OCI-LY7 (cell line): ENCODE measurements around the gene PTPRT. TPM values are rescaled to one million over a fixed set of nuclear protein-coding genes. Genes with fewer than 3 reads are reported as not detected.

ENCODE experiments used
- BruUV-seq: library from RNA; stranded (reverse); fragments of 400-500 nt; replicated peaks from 2 replicates; lab custom pipeline; 2021; lab: Mats Ljungman, UMichigan
- CTCF ChIA-PET: fragments of 300-600 bp; sonication (Branson Sonifier 250); formaldehyde crosslinking; loops from one replicate; lab custom pipeline; 2022; ENCODE audit warnings: antibody characterized with exemption; ENCODE audit not compliant: unreplicated experiment; lab: Charles Lee
- POLR2A ChIA-PET: fragments of 300-600 bp; sonication (Branson Sonifier 250); formaldehyde crosslinking; loops from one replicate; lab custom pipeline; 2022; ENCODE audit warnings: antibody characterized with exemption; lab: Charles Lee
- DNase-seq: peaks from one replicate; pipeline ENCODE4 v3.0.0-alpha.2; 2015; ENCODE audit warnings: low spot score
- H2AFZ ChIP-seq: fragments of 200-600 bp; sonication (generic), shearing (Covaris generic); 2 replicates; pipeline ENCODE4 v1.6.1; 2014; ENCODE audit warnings: mild to moderate bottlenecking, antibody characterized with exemption, low read length, moderate library complexity
- H3K27ac ChIP-seq: fragments of 200-600 bp; sonication (generic); 2 replicates; pipeline ENCODE4 v1.5.1; 2014; ENCODE audit warnings: mixed run types, low read depth, mild to moderate bottlenecking, moderate library complexity, low read length, inconsistent platforms; ENCODE audit not compliant: poor library complexity, severe bottlenecking
- H3K36me3 ChIP-seq: fragments of 200-600 bp; sonication (generic); 2 replicates; pipeline ENCODE4 v1.6.1; 2014; ENCODE audit warnings: mild to moderate bottlenecking, antibody characterized with exemption, low read length, moderate library complexity, mixed read lengths; ENCODE audit not compliant: insufficient read depth
- H3K4me1 ChIP-seq: fragments of 200-600 bp; sonication (generic); 2 replicates; pipeline ENCODE4 v1.5.1; 2014; ENCODE audit warnings: mild to moderate bottlenecking, low read length; ENCODE audit not compliant: insufficient read depth, poor library complexity, severe bottlenecking
- H3K4me2 ChIP-seq: fragments of 200-600 bp; sonication (generic); 2 replicates; pipeline ENCODE4 v1.6.1; 2014; ENCODE audit warnings: mild to moderate bottlenecking, low read length
- H3K4me3 ChIP-seq: fragments of 200-600 bp; sonication (generic); 2 replicates; pipeline ENCODE4 v1.5.1; 2014; ENCODE audit warnings: mild to moderate bottlenecking, low read depth, low read length; ENCODE audit not compliant: poor library complexity, severe bottlenecking
- H3K79me2 ChIP-seq: fragments of 200-600 bp; sonication (generic); 2 replicates; pipeline ENCODE4 v1.6.1; 2016; ENCODE audit warnings: low read depth, mild to moderate bottlenecking, low read length, moderate library complexity, mixed read lengths; ENCODE audit not compliant: insufficient read depth
- H3K9me2 ChIP-seq: fragments of 200-600 bp; sonication (generic); 2 replicates; pipeline ENCODE4 v1.6.1; 2016; ENCODE audit warnings: mild to moderate bottlenecking, low read length, mixed read lengths; ENCODE audit not compliant: insufficient read depth
- H3K9me3 ChIP-seq: fragments of 200-600 bp; sonication (generic); 2 replicates; pipeline ENCODE4 v1.6.1; 2014; ENCODE audit warnings: mild to moderate bottlenecking, mixed run types, low read length, mixed read lengths
- H4K20me1 ChIP-seq: fragments of 200-600 bp; sonication (generic); 2 replicates; pipeline ENCODE4 v1.6.1; 2014; ENCODE audit warnings: mild to moderate bottlenecking, antibody characterized with exemption, low read length, moderate library complexity, mixed read lengths; ENCODE audit not compliant: insufficient read depth
- EZH2phosphoT487 ChIP-seq: fragments of 200-600 bp; sonication (generic); IDR thresholded peaks from 2 replicates; pipeline ENCODE4 v1.6.1; 2018; ENCODE audit warnings: low read depth, borderline replicate concordance, mild to moderate bottlenecking, mixed run types, antibody characterized with exemption, low read length, moderate library complexity, mixed read lengths
- intact Hi-C: fragments of 100-400 bp; cut with micrococcal nuclease; formaldehyde crosslinking; loops from one replicate; pipeline ENCODE4 v1.10.0; 2022; ENCODE audit not compliant: unreplicated experiment
- total RNA-seq, 2 experiments: library from RNA; depleted of rRNA in 1 of 2; stranded (reverse); fragments of >200 nt in 1 of 2; shearing (Covaris generic) in 1 of 2; gene quantifications; 2 replicates each; pipeline ENCODE4 v1.2.3, GENCODE V29; 2014 to 2022
- TF ChIP-seq, protein P1 (sequence below): fragments of 200-600 bp; sonication (generic); conservative IDR thresholded peaks from 2 replicates; pipeline ENCODE4 v1.5.1; 2014; ENCODE audit warnings: mild to moderate bottlenecking, antibody characterized with exemption, low read length, moderate library complexity, mixed read lengths

Gene PTPRT
- total RNA-seq, 2 experiments from 2014 or later = not detected

DNA sequence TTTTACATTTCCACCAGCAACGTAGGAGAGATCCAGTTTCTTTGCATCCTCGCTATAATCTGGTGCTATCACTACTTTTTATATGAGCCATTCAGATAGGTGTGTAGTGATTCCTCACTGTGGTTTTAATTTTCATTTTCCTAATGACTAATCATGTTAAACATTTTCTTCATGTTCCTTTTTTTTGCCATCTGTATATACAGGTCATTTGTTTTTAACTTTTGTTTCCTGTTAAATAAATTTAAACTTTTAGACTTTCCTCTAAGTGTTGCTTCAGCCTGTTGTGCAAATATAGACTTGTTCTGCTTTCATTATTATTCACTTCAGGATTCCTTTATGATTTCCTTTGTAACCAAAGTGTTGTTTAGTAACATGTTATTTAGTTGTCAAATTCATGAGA lies 697.4 kb downstream of the PTPRT start:
- BruUV-seq = no TSS peak
- H3K4me2 ChIP-seq = no peak overlapping the region
- CTCF ChIA-PET = no interaction called here
- no peak for TF ChIP-seq EZH2phosphoT487
- TF ChIP-seq, protein P1, sequence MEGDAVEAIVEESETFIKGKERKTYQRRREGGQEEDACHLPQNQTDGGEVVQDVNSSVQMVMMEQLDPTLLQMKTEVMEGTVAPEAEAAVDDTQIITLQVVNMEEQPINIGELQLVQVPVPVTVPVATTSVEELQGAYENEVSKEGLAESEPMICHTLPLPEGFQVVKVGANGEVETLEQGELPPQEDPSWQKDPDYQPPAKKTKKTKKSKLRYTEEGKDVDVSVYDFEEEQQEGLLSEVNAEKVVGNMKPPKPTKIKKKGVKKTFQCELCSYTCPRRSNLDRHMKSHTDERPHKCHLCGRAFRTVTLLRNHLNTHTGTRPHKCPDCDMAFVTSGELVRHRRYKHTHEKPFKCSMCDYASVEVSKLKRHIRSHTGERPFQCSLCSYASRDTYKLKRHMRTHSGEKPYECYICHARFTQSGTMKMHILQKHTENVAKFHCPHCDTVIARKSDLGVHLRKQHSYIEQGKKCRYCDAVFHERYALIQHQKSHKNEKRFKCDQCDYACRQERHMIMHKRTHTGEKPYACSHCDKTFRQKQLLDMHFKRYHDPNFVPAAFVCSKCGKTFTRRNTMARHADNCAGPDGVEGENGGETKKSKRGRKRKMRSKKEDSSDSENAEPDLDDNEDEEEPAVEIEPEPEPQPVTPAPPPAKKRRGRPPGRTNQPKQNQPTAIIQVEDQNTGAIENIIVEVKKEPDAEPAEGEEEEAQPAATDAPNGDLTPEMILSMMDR = no peak
- H3K79me2 ChIP-seq = no peaks in the 10 kb centered on the region
- H3K9me3 ChIP-seq = no peaks in the 10 kb centered on the region
- intact Hi-C loops = no loop called here
- no peak overlapping the region for H3K27ac ChIP-seq
- H3K9me2 ChIP-seq = no peaks in the 10 kb centered on the region
- POLR2A ChIA-PET = no interaction called here
- H4K20me1 ChIP-seq = no peaks in the 10 kb centered on the region
- no peaks in the 10 kb centered on the region for H3K36me3 ChIP-seq
- H3K4me3 ChIP-seq = no peak overlapping the region
- no peaks in the 10 kb centered on the region for H3K4me1 ChIP-seq
- no peak overlapping the region for H2AFZ ChIP-seq
- no peak for DNase-seq

DNA sequence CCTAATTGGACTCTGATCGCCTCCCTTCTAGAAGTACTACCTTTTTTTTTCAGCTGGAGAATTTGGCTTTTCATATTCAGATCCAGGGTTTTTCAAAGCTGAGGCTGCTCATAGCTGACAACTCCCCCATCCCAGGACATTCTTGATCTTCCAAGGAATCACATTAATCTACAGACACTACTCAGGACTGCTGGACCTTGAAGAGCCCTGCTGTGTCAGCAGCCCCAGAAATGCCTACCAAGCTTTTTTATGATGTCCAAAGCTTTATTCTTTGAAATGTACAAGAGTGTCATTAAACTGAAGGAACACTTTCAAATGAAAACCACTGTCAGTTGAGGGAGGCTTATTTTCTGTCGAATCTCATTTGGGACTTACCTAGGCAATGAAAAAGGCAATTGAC lies 704.1 kb downstream of the PTPRT start:
- Histone ChIP-seq H2AFZ (no peak overlapping the region), H4K20me1 (no peaks in the 10 kb centered on the region), H3K4me2 (no peak overlapping the region), H3K79me2 (no peaks in the 10 kb centered on the region), H3K4me1 (no peaks in the 10 kb centered on the region), H3K27ac (no peak overlapping the region), H3K9me3 (no peaks in the 10 kb centered on the region), H3K4me3 (no peak overlapping the region), H3K36me3 (no peaks in the 10 kb centered on the region), H3K9me2 (no peaks in the 10 kb centered on the region)
- ChIA-PET POLR2A (no interaction called here), CTCF (no interaction called here)
- no peak for DNase-seq
- TF ChIP-seq, protein P1 = no peak
- TF ChIP-seq EZH2phosphoT487 = no peak
- intact Hi-C loops = no loop called here
- no TSS peak for BruUV-seq

DNA sequence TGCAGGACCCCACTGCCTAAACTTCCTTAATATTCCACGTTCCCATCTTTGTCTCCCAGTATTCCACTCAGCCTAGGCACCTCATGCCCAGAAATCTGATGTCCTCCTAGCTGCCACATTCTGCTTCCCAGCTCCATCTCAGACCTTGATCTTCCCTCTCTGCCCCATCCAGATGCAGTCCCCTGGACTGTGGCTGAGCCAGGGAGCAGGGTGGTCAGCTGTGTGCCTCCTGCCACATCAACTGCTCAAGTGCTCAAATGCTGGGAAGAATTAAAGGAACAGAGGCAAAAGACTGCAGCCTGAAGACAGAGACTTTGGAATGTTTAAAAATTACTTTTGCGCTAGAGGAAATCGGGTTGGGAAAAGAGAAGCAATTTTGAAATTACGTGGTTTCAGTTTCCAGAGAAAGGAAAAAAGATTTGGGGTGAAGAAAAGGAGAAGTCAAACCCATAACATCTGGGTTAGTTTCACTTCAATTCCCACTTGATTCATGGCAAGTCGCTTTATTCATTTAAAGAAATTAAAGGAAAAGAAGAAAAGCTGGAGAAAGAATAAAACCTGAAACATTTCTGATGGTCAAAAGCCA lies 704.8 kb downstream of the PTPRT start:
- Histone ChIP-seq H3K4me2 (no peak overlapping the region), H3K27ac (no peak overlapping the region), H3K4me1 (no peaks in the 10 kb centered on the region), H3K79me2 (no peaks in the 10 kb centered on the region), H3K9me3 (no peaks in the 10 kb centered on the region), H3K4me3 (no peak overlapping the region), H4K20me1 (no peaks in the 10 kb centered on the region), H3K36me3 (no peaks in the 10 kb centered on the region), H2AFZ (no peak overlapping the region), H3K9me2 (no peaks in the 10 kb centered on the region)
- intact Hi-C loops = no loop called here
- DNase-seq = no peak
- no peak for TF ChIP-seq EZH2phosphoT487
- TF ChIP-seq, protein P1 = no peak
- ChIA-PET CTCF (no interaction called here), POLR2A (interaction anchor here (0.8 kb wide), 1 partner anchor 555 kb away, joined by 3 read pairs; no protein-coding TSS in a partner anchor)
- no TSS peak for BruUV-seq
